K562 (cell line): Measurements from ENCODE around the gene NRF1. TPM values are rescaled to one million over a fixed set of nuclear protein-coding genes. Genes with fewer than 3 reads are reported as not detected.

ENCODE experiments used
- ATAC-seq: fragments of 200-7000 bp; cut with Tn5 transposase; 3 replicates; pipeline ENCODE4 v1.9.1; 2020; ENCODE audit warnings: moderate library complexity
- BruUV-seq: library from RNA; stranded (reverse); fragments of 400-500 nt; replicated peaks from 2 replicates; lab custom pipeline; 2021; lab: Mats Ljungman, UMichigan
- CTCF ChIA-PET: fragments of 300-600 bp; formaldehyde crosslinking; extraction: SDS; loops from one replicate; lab custom pipeline; 2021; ENCODE audit warnings: low intra/inter-chr PET ratio; lab: Yijun Ruan, JAX
- POLR2A ChIA-PET: fragments of 300-600, 350-650 bp; sonication (Branson Sonifier 250); formaldehyde crosslinking; extraction: SDS; loops from one replicate; lab custom pipeline; 2021; ENCODE audit warnings: antibody characterized with exemption, inconsistent platforms; lab: Yijun Ruan, JAX
- DNase-seq, 4 experiments: peaks; one replicate each; pipeline versions ENCODE4 v3.0.0 to v3.0.0-alpha.2; 2011 to 2018; ENCODE audit warnings: low spot score in 3 of 4, mixed read lengths in 3 of 4; ENCODE audit errors: extremely low read depth in 1 of 4
- FAIRE-seq: peaks from 2 replicates; lab custom pipeline; 2011; peaks lifted over from hg19 to GRCh38; lab: Jason Lieb, UNC
- H2AFZ ChIP-seq: 2 replicates; pipeline ENCODE4 v1.6.0; 2011; ENCODE audit warnings: low read depth, low read length, control low read depth, inconsistent platforms
- H3K27ac ChIP-seq: fragments of 200-600 bp; 3 replicates; pipeline ENCODE4 v1.8.0; 2011; ENCODE audit warnings: low read depth, mild to moderate bottlenecking, control low read depth, inconsistent platforms, low read length, moderate library complexity, mixed read lengths; ENCODE audit errors: extremely low read depth
- H3K27me3 ChIP-seq, 2 experiments: fragments of 300-600 bp in 1 of 2; 2 replicates in 1 of 2; 3 replicates in 1 of 2; pipeline versions ENCODE4 v1.6.0 to v1.8.0; 2011; ENCODE audit warnings: inconsistent platforms in 2 of 2, low read length in 2 of 2, mild to moderate bottlenecking in 1 of 2, mixed read lengths in 1 of 2, moderate library complexity in 1 of 2; ENCODE audit not compliant: control insufficient read depth in 2 of 2, insufficient read depth in 2 of 2
- H3K36me3 ChIP-seq: fragments of 300-600 bp; 3 replicates; pipeline ENCODE4 v1.8.0; 2011; ENCODE audit warnings: mild to moderate bottlenecking, low read length, inconsistent platforms; ENCODE audit not compliant: control insufficient read depth, insufficient read depth
- H3K4me1 ChIP-seq, 2 experiments: fragments of 200-600 bp in 1 of 2; replicated peaks in 1 of 2; 2 replicates in 1 of 2; 3 replicates in 1 of 2; pipeline versions ENCODE4 v1.5.1 to v1.8.0; 2011; ENCODE audit warnings: inconsistent platforms in 2 of 2, low read length in 2 of 2, mild to moderate bottlenecking in 1 of 2, mixed read lengths in 1 of 2, moderate library complexity in 1 of 2; ENCODE audit not compliant: control insufficient read depth in 2 of 2, insufficient read depth in 2 of 2
- H3K4me2 ChIP-seq: 2 replicates; pipeline ENCODE4 v1.6.1; 2011; ENCODE audit warnings: low read length, control low read depth, inconsistent platforms, mixed read lengths; ENCODE audit not compliant: insufficient read depth
- H3K4me3 ChIP-seq: fragments of 200-600 bp; sonication (generic), shearing (Covaris generic); 2 replicates; pipeline ENCODE4 v1.5.1; 2016; ENCODE audit warnings: control low read depth, inconsistent platforms
- H3K79me2 ChIP-seq: fragments of 200-600 bp; 3 replicates; pipeline ENCODE4 v1.8.0; 2011; ENCODE audit warnings: low read length, inconsistent platforms; ENCODE audit not compliant: control insufficient read depth, insufficient read depth
- H3K9ac ChIP-seq, 2 experiments: 2 replicates each; pipeline versions ENCODE4 v1.6.0 to v1.6.1; 2011; ENCODE audit warnings: low read depth in 2 of 2, low read length in 2 of 2, control low read depth in 1 of 2, inconsistent platforms in 1 of 2, mild to moderate bottlenecking in 1 of 2, mixed read lengths in 1 of 2; ENCODE audit not compliant: insufficient read depth in 1 of 2
- H3K9me1 ChIP-seq: one replicate; pipeline ENCODE4 v1.6.0; 2011; ENCODE audit warnings: inconsistent platforms, mild to moderate bottlenecking, low read length, moderate library complexity; ENCODE audit not compliant: control insufficient read depth, insufficient read depth
- H3K9me3 ChIP-seq: replicated peaks from 2 replicates; pipeline ENCODE4 v1.5.1; 2011; ENCODE audit warnings: low read depth, low read length, inconsistent platforms; ENCODE audit not compliant: control insufficient read depth, insufficient read depth
- H4K20me1 ChIP-seq: replicated peaks from 2 replicates; pipeline ENCODE4 v1.6.1; 2011; ENCODE audit warnings: low read length, inconsistent platforms, mixed read lengths; ENCODE audit not compliant: control insufficient read depth, insufficient read depth
- BCLAF1 ChIP-seq, 2 experiments: fragments of 450-650 bp in 1 of 2; IDR thresholded peaks; 2 replicates each; pipeline ENCODE4 v1.6.1; 2011 to 2017; ENCODE audit warnings: low read depth in 2 of 2, antibody characterized with exemption in 1 of 2, borderline replicate concordance in 1 of 2, low read length in 1 of 2, mild to moderate bottlenecking in 1 of 2, mixed read lengths in 1 of 2; ENCODE audit not compliant: control insufficient read depth in 1 of 2
- CHD4 ChIP-seq: fragments of 200-600 bp; sonication (generic); IDR thresholded peaks from 3 replicates; pipeline ENCODE4 v1.6.1; 2012; ENCODE audit warnings: low read depth, mild to moderate bottlenecking, mixed read lengths, low read length, inconsistent platforms; ENCODE audit not compliant: insufficient read depth, insufficient replicate concordance, poor library complexity, severe bottlenecking
- GATAD2B ChIP-seq: fragments of 450-650 bp; IDR thresholded peaks from 2 replicates; pipeline ENCODE4 v1.6.1; 2017; ENCODE audit warnings: mild to moderate bottlenecking, borderline replicate concordance
- HMBOX1 ChIP-seq: sonication (generic); IDR thresholded peaks from 2 replicates; pipeline ENCODE4 v1.6.1; 2016
- NFYB ChIP-seq: IDR thresholded peaks from 2 replicates; pipeline ENCODE4 v1.6.1; 2011; ENCODE audit warnings: mild to moderate bottlenecking, moderate library complexity; ENCODE audit not compliant: insufficient read length; ENCODE audit errors: extremely low read depth
- NR0B1 ChIP-seq: fragments of 450-650 bp; IDR thresholded peaks from one replicate; pipeline ENCODE4 v1.6.1; 2018; ENCODE audit warnings: mild to moderate bottlenecking, moderate library complexity; ENCODE audit not compliant: partially characterized antibody
- POLR2G ChIP-seq: fragments of 200-400 bp; formaldehyde crosslinking; IDR thresholded peaks from 2 replicates; pipeline ENCODE4 v1.6.1; 2017; ENCODE audit warnings: low read depth, mild to moderate bottlenecking, antibody characterized with exemption, low read length, moderate library complexity
- ZBTB33 ChIP-seq: sonication (generic); formaldehyde crosslinking; IDR thresholded peaks from 2 replicates; pipeline ENCODE4 v1.8.1; 2023; ENCODE audit warnings: mild to moderate bottlenecking, missing genetic modification reagents
- WGBS: fragments of 100-300 bp; shearing (Covaris generic); methylation state at CpG from one replicate; pipeline ENCODE4 v1.1.6; 2016; ENCODE audit warnings: low coverage, mixed read lengths; ENCODE audit not compliant: insufficient coverage; ENCODE audit errors: missing lambda C conversion rate; 5-methylcytosine and 5-hydroxymethylcytosine counted together
- in situ Hi-C: fragments of 300-500 bp; cut with MboI; formaldehyde crosslinking; loops from 4 replicates; pipeline ENCODE4 v1.15.0; 2018; ENCODE audit warnings: inconsistent platforms, mixed read lengths
- intact Hi-C: fragments of 100-400 bp; cut with micrococcal nuclease; formaldehyde crosslinking; loops from 2 replicates; pipeline ENCODE4 v1.14.2; 2022
- polyA plus RNA-seq, 8 experiments: library from polyadenylated mRNA; depleted of rRNA in 4 of 8; stranded (reverse) in 5 of 8; unstranded in 3 of 8; fragments of >200 nt; fragmentation: Nextera tagmentation in 2 of 8; fragmentation: Illumina TruSeq in 1 of 8; extraction: Ambion mirVana in 2 of 8; extraction: Trizol in 1 of 8; gene quantifications; 2 replicates each; pipeline versions ENCODE4 v1.2.1 to v1.2.3, GENCODE V29; 2011 to 2014; ENCODE audit warnings: inconsistent platforms in 1 of 8, missing spikeins in 1 of 8
- total RNA-seq, 7 experiments: library from RNA; depleted of rRNA in 6 of 7; stranded (reverse); fragments of >200 nt in 6 of 7; fragmentation: Illumina TruSeq in 2 of 7; extraction: Trizol in 2 of 7; gene quantifications; 2 replicates each; pipeline versions ENCODE4 v1.2.1 to v1.2.3, GENCODE V29; 2011 to 2021; ENCODE audit warnings: low replicate concordance in 1 of 7
- TF ChIP-seq, protein P1 (sequence below): fragments of 250-450 bp; sonication (Bioruptor Pico); IDR thresholded peaks from 2 replicates; pipeline ENCODE4 v1.4.0; 2020; ENCODE audit warnings: borderline replicate concordance

The NRF1 gene
- total and polyA plus RNA-seq, 9 of the 15 experiments (the other 6 are each of a cell fraction or from before 2014, with no cell fraction given): 8.6 to 28.8 (median 20.3) TPM

GRCh38 chr7:129771201-129771927, 159.8 kb downstream of the NRF1 start:
- H3K9me1 ChIP-seq: no peaks in the 10 kb centered on the region
- peaks cover 12% of the 10 kb centered on the region; the same call in 2 of the 3 replicates for H3K36me3 ChIP-seq
- no peaks in the 10 kb centered on the region for H3K9me3 ChIP-seq
- peaks cover 14% of the 10 kb centered on the region for H3K79me2 ChIP-seq
- DNase-seq (no peak), ATAC-seq (no peak), FAIRE-seq (no peak)
- H4K20me1 ChIP-seq: no peaks in the 10 kb centered on the region; the same call in 1 of the 2 replicates
- CTCF ChIA-PET: no interaction called here
- in situ Hi-C loops: no loop called here
- no peaks in the 10 kb centered on the region for H3K27me3 ChIP-seq
- TF ChIP-seq NR0B1 (no peak), GATAD2B (no peak), HMBOX1 (no peak), POLR2G (0 out of 2 replicates have a peak, but pooled peaks have one; percentile 30), BCLAF1 (IDR thresholded peaks at IDR 0.05; ENCODE audit: borderline replicate concordance in 1 of 2, control insufficient read depth in 1 of 2, low read depth in 2 of 2, low read length in 1 of 2) (no peak), ZBTB33 (0 out of 2 replicates have a peak, but pooled peaks have one; percentile 59), NFYB (no peak), CHD4 (no peak)
- TF ChIP-seq, protein P1, sequence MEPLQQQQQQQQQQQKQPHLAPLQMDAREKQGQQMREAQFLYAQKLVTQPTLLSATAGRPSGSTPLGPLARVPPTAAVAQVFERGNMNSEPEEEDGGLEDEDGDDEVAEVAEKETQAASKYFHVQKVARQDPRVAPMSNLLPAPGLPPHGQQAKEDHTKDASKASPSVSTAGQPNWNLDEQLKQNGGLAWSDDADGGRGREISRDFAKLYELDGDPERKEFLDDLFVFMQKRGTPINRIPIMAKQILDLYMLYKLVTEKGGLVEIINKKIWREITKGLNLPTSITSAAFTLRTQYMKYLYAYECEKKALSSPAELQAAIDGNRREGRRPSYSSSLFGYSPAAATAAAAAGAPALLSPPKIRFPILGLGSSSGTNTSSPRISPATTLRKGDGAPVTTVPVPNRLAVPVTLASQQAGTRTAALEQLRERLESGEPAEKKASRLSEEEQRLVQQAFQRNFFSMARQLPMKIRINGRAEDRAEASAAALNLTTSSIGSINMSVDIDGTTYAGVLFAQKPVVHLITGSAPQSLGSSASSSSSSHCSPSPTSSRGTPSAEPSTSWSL (CRISPR knock-in tag): no peak
- WGBS: 82% methylated on average over 19 of the region's 19 CpGs
- peak overlapping the region in 1 of 2 experiments; percentile 83; a peak in 2 of 4 replicates for H3K9ac ChIP-seq
- POLR2A ChIA-PET: no interaction called here
- H3K4me2 ChIP-seq: no peak overlapping the region
- H2AFZ ChIP-seq: no peak overlapping the region
- H3K4me3 ChIP-seq: no peak overlapping the region
- intact Hi-C loops: no loop called here
- peaks cover 39 to 91% of the 10 kb centered on the region in 2 experiments for H3K4me1 ChIP-seq
- no peak overlapping the region for H3K27ac ChIP-seq
- BruUV-seq: no TSS peak
